ENCODE data around the gene GYPB.
"Not testable (repeated sequence)": the region's sequence is repeated elsewhere in the genome, so short reads cannot be mapped to it uniquely, and the experiment has no call there.

The GYPB gene

GRCh38 chr4:144019277-144019676 is at the start of gene GYPB:
Gene GYPB, minus strand, starts transcription at chr4:144019380. Its CDS starts 93 bp downstream, at chr4:144019287.
- not testable (repeated sequence) for H3K27me3 ChIP-seq (ENCODE audit: control insufficient read depth in 5 of 5, insufficient read depth in 4 of 5, low read length in 5 of 5); H3K4me1 ChIP-seq (ENCODE audit: control insufficient read depth in 5 of 5, insufficient read depth in 5 of 5, low read length in 5 of 5); H3K27ac ChIP-seq (ENCODE audit: low read depth, low read length); H3K9ac ChIP-seq (ENCODE audit: low read length in 5 of 5); H3K36me3 ChIP-seq (ENCODE audit: control insufficient read depth in 5 of 5, insufficient read depth in 5 of 5, low read length in 5 of 5); H3K9me3 ChIP-seq (ENCODE audit: control insufficient read depth in 5 of 5, low read length in 5 of 5); H3K4me3 ChIP-seq (ENCODE audit: low read depth in 1 of 5, low read length in 5 of 5)

- not testable (repeated sequence) for H3K4me1 ChIP-seq (ENCODE audit: control insufficient read depth in 5 of 5, insufficient read depth in 5 of 5, low read length in 5 of 5); H3K9me3 ChIP-seq (ENCODE audit: control insufficient read depth in 5 of 5, low read length in 5 of 5); H3K27me3 ChIP-seq (ENCODE audit: control insufficient read depth in 5 of 5, insufficient read depth in 4 of 5, low read length in 5 of 5); H3K9ac ChIP-seq (ENCODE audit: low read length in 5 of 5); H3K27ac ChIP-seq (ENCODE audit: low read depth, low read length); H3K36me3 ChIP-seq (ENCODE audit: control insufficient read depth in 5 of 5, insufficient read depth in 5 of 5, low read length in 5 of 5); H3K4me3 ChIP-seq (ENCODE audit: low read depth in 1 of 5, low read length in 5 of 5)
These were observed 42.4 kb upstream of the GYPB start for GRCh38 chr4:144061556-144061955.

DNA sequence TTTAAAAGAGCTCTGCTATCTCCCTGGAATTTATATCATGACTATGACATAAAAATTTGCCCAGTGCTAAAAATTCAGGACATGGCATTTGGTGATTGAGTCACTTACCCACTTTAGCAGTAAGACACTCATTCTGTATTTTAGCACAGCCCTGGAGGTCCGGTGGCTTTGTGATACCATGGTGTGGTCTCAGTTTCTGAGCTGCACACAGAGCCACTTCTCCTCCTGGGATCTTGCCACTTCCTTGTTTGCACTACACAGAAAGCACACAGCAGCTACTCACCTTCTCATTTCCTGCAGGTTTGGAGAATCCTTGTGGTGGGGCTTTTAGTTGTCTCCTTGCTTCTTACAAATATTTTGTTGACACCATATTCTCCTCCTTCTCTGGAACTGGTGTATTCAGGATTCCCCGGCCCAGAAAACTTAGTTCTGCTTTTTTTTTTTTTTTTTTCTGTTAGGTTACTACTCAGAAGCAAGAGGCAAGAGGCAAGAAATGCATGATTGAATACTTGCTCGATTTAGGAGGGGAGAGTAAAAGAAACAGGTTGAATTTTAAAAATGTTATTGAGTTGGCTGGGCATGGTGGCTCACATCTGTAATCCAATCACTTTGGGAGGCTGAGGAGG is 41.2 kb upstream of the GYPB start:
- not testable (repeated sequence) for H3K36me3 ChIP-seq (ENCODE audit: control insufficient read depth in 5 of 5, insufficient read depth in 5 of 5, low read length in 5 of 5); H3K4me3 ChIP-seq (ENCODE audit: low read depth in 1 of 5, low read length in 5 of 5); H3K27me3 ChIP-seq (ENCODE audit: control insufficient read depth in 5 of 5, insufficient read depth in 4 of 5, low read length in 5 of 5); H3K9ac ChIP-seq (ENCODE audit: low read length in 5 of 5); H3K27ac ChIP-seq (ENCODE audit: low read depth, low read length); H3K4me1 ChIP-seq (ENCODE audit: control insufficient read depth in 5 of 5, insufficient read depth in 5 of 5, low read length in 5 of 5); H3K9me3 ChIP-seq (ENCODE audit: control insufficient read depth in 5 of 5, low read length in 5 of 5)

DNA sequence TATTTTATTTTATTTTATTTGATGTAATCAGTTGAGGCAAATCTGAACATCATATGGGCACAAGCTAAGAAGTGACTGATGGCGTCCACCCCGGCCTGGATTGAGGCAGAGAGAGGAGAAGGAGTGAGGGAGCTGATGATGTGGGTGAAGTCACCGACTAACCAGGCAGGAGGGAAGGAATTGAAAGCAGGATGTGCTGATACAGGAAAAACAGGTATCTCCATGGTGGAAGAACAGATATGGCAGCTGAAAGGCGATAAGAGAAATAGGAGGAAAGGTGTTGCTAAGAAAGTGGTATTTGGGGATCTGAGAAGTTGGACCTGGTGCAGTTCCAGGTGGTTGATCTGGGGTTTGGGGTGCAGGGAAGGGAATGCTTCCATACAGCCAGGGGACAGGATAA is 37.6 kb upstream of the GYPB start:
- Histone ChIP-seq H3K36me3 (ENCODE audit: control insufficient read depth in 5 of 5, insufficient read depth in 5 of 5, low read length in 5 of 5) (no peaks in the 10 kb centered on the region), H3K9me3 (ENCODE audit: control insufficient read depth in 5 of 5, low read length in 5 of 5) (peaks cover 0 to 3% (median 0%) of the 10 kb centered on the region in 5 donors), H3K9ac (ENCODE audit: low read length in 5 of 5) (no peak overlapping the region), H3K4me3 (ENCODE audit: low read depth in 1 of 5, low read length in 5 of 5) (no peak overlapping the region), H3K4me1 (ENCODE audit: control insufficient read depth in 5 of 5, insufficient read depth in 5 of 5, low read length in 5 of 5) (no peaks in the 10 kb centered on the region), H3K27me3 (ENCODE audit: control insufficient read depth in 5 of 5, insufficient read depth in 4 of 5, low read length in 5 of 5) (no peaks in the 10 kb centered on the region), H3K27ac (ENCODE audit: low read depth, low read length) (no peak overlapping the region)

DNA sequence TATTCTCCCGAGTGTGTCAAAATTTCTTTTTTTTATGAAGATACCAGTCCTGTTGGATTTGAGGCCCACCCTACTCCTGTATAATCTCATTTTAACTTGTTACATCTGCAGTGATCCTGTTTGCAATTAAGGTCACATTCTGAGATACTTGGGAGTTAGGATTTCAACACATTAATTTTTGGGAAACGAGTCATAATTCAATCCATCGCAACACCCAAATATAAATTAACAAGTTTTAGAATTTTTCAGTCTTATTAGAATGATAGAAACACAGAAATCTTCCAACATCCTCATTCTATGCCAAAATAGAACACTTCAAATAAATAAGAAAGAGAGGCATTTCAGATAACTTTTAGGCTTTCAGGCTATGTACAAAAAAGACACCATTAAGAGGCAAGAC is 36.2 kb upstream of the GYPB start:
- not testable (repeated sequence) for H3K27ac ChIP-seq (ENCODE audit: low read depth, low read length)

DNA sequence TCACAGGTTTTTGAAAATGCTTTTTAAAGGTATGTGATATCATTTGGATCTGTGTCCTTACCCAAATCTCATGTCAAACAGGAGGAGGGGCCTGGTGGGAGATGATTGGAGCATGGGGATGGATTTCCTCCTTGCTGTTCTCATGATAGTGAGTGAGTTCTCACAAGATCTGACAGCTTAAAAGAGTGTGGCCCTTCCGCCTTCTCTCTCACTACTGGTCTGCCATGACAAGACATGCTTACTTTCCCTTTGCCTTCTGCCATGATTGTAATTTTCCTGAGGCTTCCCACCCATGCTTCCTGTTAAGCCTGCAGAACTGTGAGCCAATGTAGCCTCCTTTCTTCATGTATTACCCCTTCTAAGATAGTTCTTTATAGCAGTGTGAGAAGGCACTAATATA is 32.3 kb upstream of the GYPB start:
- H3K9ac ChIP-seq (ENCODE audit: low read length in 5 of 5); H3K4me1 ChIP-seq (ENCODE audit: control insufficient read depth in 5 of 5, insufficient read depth in 5 of 5, low read length in 5 of 5); H3K9me3 ChIP-seq (ENCODE audit: control insufficient read depth in 5 of 5, low read length in 5 of 5); H3K4me3 ChIP-seq (ENCODE audit: low read depth in 1 of 5, low read length in 5 of 5); H3K27me3 ChIP-seq (ENCODE audit: control insufficient read depth in 5 of 5, insufficient read depth in 4 of 5, low read length in 5 of 5); H3K27ac ChIP-seq (ENCODE audit: low read depth, low read length); H3K36me3 ChIP-seq (ENCODE audit: control insufficient read depth in 5 of 5, insufficient read depth in 5 of 5, low read length in 5 of 5): not testable (repeated sequence)

More for the DNA sequence above, 36.2 kb upstream of the GYPB start:
- H3K9ac ChIP-seq (ENCODE audit: low read length in 5 of 5); H3K4me3 ChIP-seq (ENCODE audit: low read depth in 1 of 5, low read length in 5 of 5); H3K36me3 ChIP-seq (ENCODE audit: control insufficient read depth in 5 of 5, insufficient read depth in 5 of 5, low read length in 5 of 5); H3K9me3 ChIP-seq (ENCODE audit: control insufficient read depth in 5 of 5, low read length in 5 of 5); H3K4me1 ChIP-seq (ENCODE audit: control insufficient read depth in 5 of 5, insufficient read depth in 5 of 5, low read length in 5 of 5); H3K27me3 ChIP-seq (ENCODE audit: control insufficient read depth in 5 of 5, insufficient read depth in 4 of 5, low read length in 5 of 5): not testable (repeated sequence)

GRCh38 chr4:144050631-144051030 is 31.5 kb upstream of the GYPB start:
- not testable (repeated sequence) for H3K4me1 ChIP-seq (ENCODE audit: control insufficient read depth in 5 of 5, insufficient read depth in 5 of 5, low read length in 5 of 5); H3K36me3 ChIP-seq (ENCODE audit: control insufficient read depth in 5 of 5, insufficient read depth in 5 of 5, low read length in 5 of 5); H3K27ac ChIP-seq (ENCODE audit: low read depth, low read length); H3K9me3 ChIP-seq (ENCODE audit: control insufficient read depth in 5 of 5, low read length in 5 of 5); H3K27me3 ChIP-seq (ENCODE audit: control insufficient read depth in 5 of 5, insufficient read depth in 4 of 5, low read length in 5 of 5); H3K9ac ChIP-seq (ENCODE audit: low read length in 5 of 5); H3K4me3 ChIP-seq (ENCODE audit: low read depth in 1 of 5, low read length in 5 of 5)

GRCh38 chr4:144049495-144050424 is 30.6 kb upstream of the GYPB start:
- H3K27ac ChIP-seq (ENCODE audit: low read depth, low read length); H3K4me3 ChIP-seq (ENCODE audit: low read depth in 1 of 5, low read length in 5 of 5); H3K27me3 ChIP-seq (ENCODE audit: control insufficient read depth in 5 of 5, insufficient read depth in 4 of 5, low read length in 5 of 5); H3K4me1 ChIP-seq (ENCODE audit: control insufficient read depth in 5 of 5, insufficient read depth in 5 of 5, low read length in 5 of 5); H3K9ac ChIP-seq (ENCODE audit: low read length in 5 of 5); H3K9me3 ChIP-seq (ENCODE audit: control insufficient read depth in 5 of 5, low read length in 5 of 5); H3K36me3 ChIP-seq (ENCODE audit: control insufficient read depth in 5 of 5, insufficient read depth in 5 of 5, low read length in 5 of 5): not testable (repeated sequence)

- H3K4me3 ChIP-seq (ENCODE audit: low read depth in 1 of 5, low read length in 5 of 5); H3K9me3 ChIP-seq (ENCODE audit: control insufficient read depth in 5 of 5, low read length in 5 of 5); H3K27ac ChIP-seq (ENCODE audit: low read depth, low read length); H3K9ac ChIP-seq (ENCODE audit: low read length in 5 of 5); H3K36me3 ChIP-seq (ENCODE audit: control insufficient read depth in 5 of 5, insufficient read depth in 5 of 5, low read length in 5 of 5); H3K27me3 ChIP-seq (ENCODE audit: control insufficient read depth in 5 of 5, insufficient read depth in 4 of 5, low read length in 5 of 5); H3K4me1 ChIP-seq (ENCODE audit: control insufficient read depth in 5 of 5, insufficient read depth in 5 of 5, low read length in 5 of 5): not testable (repeated sequence)
These were observed 25.8 kb upstream of the GYPB start for GRCh38 chr4:144044936-144045335.

- not testable (repeated sequence) for H3K9ac ChIP-seq (ENCODE audit: low read length in 5 of 5); H3K27ac ChIP-seq (ENCODE audit: low read depth, low read length); H3K4me3 ChIP-seq (ENCODE audit: low read depth in 1 of 5, low read length in 5 of 5); H3K9me3 ChIP-seq (ENCODE audit: control insufficient read depth in 5 of 5, low read length in 5 of 5); H3K36me3 ChIP-seq (ENCODE audit: control insufficient read depth in 5 of 5, insufficient read depth in 5 of 5, low read length in 5 of 5); H3K4me1 ChIP-seq (ENCODE audit: control insufficient read depth in 5 of 5, insufficient read depth in 5 of 5, low read length in 5 of 5); H3K27me3 ChIP-seq (ENCODE audit: control insufficient read depth in 5 of 5, insufficient read depth in 4 of 5, low read length in 5 of 5)
These were observed 13.4 kb upstream of the GYPB start for GRCh38 chr4:144032580-144032979.

Measured in subcutaneous abdominal adipose tissue (tissue), 5 donors.